Measurements from ENCODE around the gene THOC5. TPM values are rescaled to one million over a fixed set of nuclear protein-coding genes. Genes with fewer than 3 reads are reported as not detected.

Gene THOC5
- total RNA-seq, 1 donor, result 53.1 TPM

GRCh38 chr22:29518427-29518826, 35.1 kb downstream of the THOC5 start:
- H3K4me3 ChIP-seq (ENCODE audit: low read depth, low read length), result no peak overlapping the region
- no peak for DNase-seq (ENCODE audit: low read depth)
- TF ChIP-seq CTCF (IDR thresholded peaks at IDR 0.05; ENCODE audit: insufficient read depth, low read length), result no peak

GRCh38 chr22:29517215-29517908, 36.2 kb downstream of the THOC5 start:
- DNase-seq (ENCODE audit: low read depth), result no peak
- no peak for TF ChIP-seq CTCF (IDR thresholded peaks at IDR 0.05; ENCODE audit: insufficient read depth, low read length)

GRCh38 chr22:29512031-29512430, 41.5 kb downstream of the THOC5 start:
- DNase-seq (ENCODE audit: low read depth), result no peak
- no peak for TF ChIP-seq CTCF (IDR thresholded peaks at IDR 0.05; ENCODE audit: insufficient read depth, low read length)
- H3K4me3 ChIP-seq (ENCODE audit: low read depth, low read length), result no peak overlapping the region

More at GRCh38 chr22:29517215-29517908, 36.2 kb downstream of the THOC5 start:
- H3K4me3 ChIP-seq (ENCODE audit: low read depth, low read length), result no peak overlapping the region

- no peak for DNase-seq (ENCODE audit: low read depth)
- no peak for TF ChIP-seq CTCF (IDR thresholded peaks at IDR 0.05; ENCODE audit: insufficient read depth, low read length)
- no peak overlapping the region for H3K4me3 ChIP-seq (ENCODE audit: low read depth, low read length)
These were observed 42.3 kb downstream of the THOC5 start for GRCh38 chr22:29511126-29511862.

- H3K4me3 ChIP-seq (ENCODE audit: low read depth, low read length), result no peak overlapping the region
- TF ChIP-seq CTCF (IDR thresholded peaks at IDR 0.05; ENCODE audit: insufficient read depth, low read length), result no peak
- DNase-seq (ENCODE audit: low read depth), result no peak
These were observed 43.0 kb downstream of the THOC5 start for GRCh38 chr22:29510542-29510941.

GRCh38 chr22:29509815-29510214, 43.7 kb downstream of the THOC5 start:
- DNase-seq (ENCODE audit: low read depth), result no peak
- no peak for TF ChIP-seq CTCF (IDR thresholded peaks at IDR 0.05; ENCODE audit: insufficient read depth, low read length)
- H3K4me3 ChIP-seq (ENCODE audit: low read depth, low read length), result no peak overlapping the region
